PC-9 (cell line): Measurements from ENCODE around the gene ARHGAP32.

Experiments
- EZH2 ChIP-seq: fragments of 200-600 bp; sonication (generic); IDR thresholded peaks from 2 replicates; pipeline ENCODE4 v1.8.0; 2017; ENCODE audit warnings: antibody characterized with exemption, low read depth
- TF ChIP-seq, protein P1 (sequence below): fragments of 200-600 bp; sonication (generic); conservative IDR thresholded peaks from 2 replicates; pipeline ENCODE4 v1.6.1; 2017; ENCODE audit warnings: mixed run types, antibody characterized with exemption, mild to moderate bottlenecking, moderate library complexity

DNA sequence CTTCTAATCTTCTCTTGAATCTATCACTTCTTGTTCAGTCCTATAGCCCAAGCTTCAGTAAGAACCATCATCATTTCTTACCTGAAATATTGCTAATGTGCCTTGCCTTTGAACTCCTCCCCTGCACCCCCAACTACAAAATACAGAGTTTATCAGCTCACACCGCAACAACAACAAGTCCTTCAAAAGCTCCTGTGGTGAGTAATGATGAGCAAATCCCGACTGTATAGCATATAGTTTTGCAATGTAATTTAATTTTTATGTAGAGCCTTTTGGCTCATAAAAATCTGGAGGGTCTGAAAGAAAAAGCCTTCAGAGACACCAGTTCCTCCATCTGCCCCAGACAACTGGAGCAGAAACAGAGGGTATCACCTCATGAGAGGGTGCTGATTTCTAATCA, 124.7 kb downstream of the ARHGAP32 start:
- TF ChIP-seq, protein P1, sequence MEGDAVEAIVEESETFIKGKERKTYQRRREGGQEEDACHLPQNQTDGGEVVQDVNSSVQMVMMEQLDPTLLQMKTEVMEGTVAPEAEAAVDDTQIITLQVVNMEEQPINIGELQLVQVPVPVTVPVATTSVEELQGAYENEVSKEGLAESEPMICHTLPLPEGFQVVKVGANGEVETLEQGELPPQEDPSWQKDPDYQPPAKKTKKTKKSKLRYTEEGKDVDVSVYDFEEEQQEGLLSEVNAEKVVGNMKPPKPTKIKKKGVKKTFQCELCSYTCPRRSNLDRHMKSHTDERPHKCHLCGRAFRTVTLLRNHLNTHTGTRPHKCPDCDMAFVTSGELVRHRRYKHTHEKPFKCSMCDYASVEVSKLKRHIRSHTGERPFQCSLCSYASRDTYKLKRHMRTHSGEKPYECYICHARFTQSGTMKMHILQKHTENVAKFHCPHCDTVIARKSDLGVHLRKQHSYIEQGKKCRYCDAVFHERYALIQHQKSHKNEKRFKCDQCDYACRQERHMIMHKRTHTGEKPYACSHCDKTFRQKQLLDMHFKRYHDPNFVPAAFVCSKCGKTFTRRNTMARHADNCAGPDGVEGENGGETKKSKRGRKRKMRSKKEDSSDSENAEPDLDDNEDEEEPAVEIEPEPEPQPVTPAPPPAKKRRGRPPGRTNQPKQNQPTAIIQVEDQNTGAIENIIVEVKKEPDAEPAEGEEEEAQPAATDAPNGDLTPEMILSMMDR: no peak
- TF ChIP-seq EZH2: no peak
